Activated naive CD4-positive, alpha-beta T cell (primary cell): ENCODE results near the gene ANKHD1.
"Not testable (repeated sequence)": the region's sequence is repeated elsewhere in the genome, so short reads cannot be mapped to it uniquely, and the experiment has no call there.

ENCODE experiments used
- DNase-seq, 4 experiments: peaks; one replicate each; lab custom pipeline; 2025; lab: John Stamatoyannopoulos, UW

The ANKHD1 gene

GRCh38 chr5:140564196-140565023, 162.8 kb downstream of the ANKHD1 start, which contains the start of the genes APBB3 and SLC35A4:
Gene APBB3 (minus strand): TSS chr5:140564598. CDS start chr5:140564245, 353 bp downstream.
Gene SLC35A4 (plus strand): TSS chr5:140564828. CDS start chr5:140567170, 2,342 bp downstream.
- peak; percentile 89 to 95 (median 94) for DNase-seq

GRCh38 chr5:140565024-140565779, 163.6 kb downstream of the ANKHD1 start:
- no peak for DNase-seq

- no peak for DNase-seq
Measured at GRCh38 chr5:140565780-140566095, 164.1 kb downstream of the ANKHD1 start.

GRCh38 chr5:140566665-140567064, 165.0 kb downstream of the ANKHD1 start:
- DNase-seq, result no peak

GRCh38 chr5:140567136-140567818, 165.6 kb downstream of the ANKHD1 start:
- DNase-seq, result no peak

GRCh38 chr5:140567871-140568270, 166.2 kb downstream of the ANKHD1 start:
- no peak for DNase-seq

GRCh38 chr5:140568443-140569063, 166.9 kb downstream of the ANKHD1 start:
- no peak for DNase-seq

- DNase-seq, result no peak
Measured at GRCh38 chr5:140569197-140569596, 167.6 kb downstream of the ANKHD1 start.

GRCh38 chr5:140570058-140570457, 168.4 kb downstream of the ANKHD1 start:
- no peak for DNase-seq

GRCh38 chr5:140570488-140570887, 168.9 kb downstream of the ANKHD1 start:
- DNase-seq, result no peak

GRCh38 chr5:140571105-140571504, 169.5 kb downstream of the ANKHD1 start:
- no peak for DNase-seq

- no peak for DNase-seq
Measured at GRCh38 chr5:140573683-140574082, 172.1 kb downstream of the ANKHD1 start.

GRCh38 chr5:140574165-140574564, 172.5 kb downstream of the ANKHD1 start:
- no peak for DNase-seq

GRCh38 chr5:140575309-140575708, 173.7 kb downstream of the ANKHD1 start:
- no peak for DNase-seq

GRCh38 chr5:140576776-140577201, 175.2 kb downstream of the ANKHD1 start:
- DNase-seq, result no peak

- DNase-seq, result not testable (repeated sequence)
Measured at GRCh38 chr5:140579188-140579747, 177.6 kb downstream of the ANKHD1 start.

GRCh38 chr5:140587495-140587894, 185.9 kb downstream of the ANKHD1 start:
- DNase-seq, result no peak

GRCh38 chr5:140588311-140589070, 186.9 kb downstream of the ANKHD1 start:
- no peak for DNase-seq
